HG03135 (cell line): ENCODE results near the gene LRGUK.
"Not testable (repeated sequence)": the region's sequence is repeated elsewhere in the genome, so short reads cannot be mapped to it uniquely, and the experiment has no call there.

ENCODE experiments used
- ATAC-seq: cut with Tn5 transposase; IDR thresholded peaks from one replicate; pipeline ENCODE4 v1.9.1; 2021; ENCODE audit warnings: mild to moderate bottlenecking, moderate library complexity; ENCODE audit not compliant: unreplicated experiment

LRGUK gene

GRCh38 chr7:134220236-134220635 is 93.1 kb downstream of the LRGUK start:
- ATAC-seq, result no peak

GRCh38 chr7:134231296-134231695 is 104.2 kb downstream of the LRGUK start:
- ATAC-seq, result not testable (repeated sequence)

- ATAC-seq, result no peak
Measured at GRCh38 chr7:134234216-134234615, 107.1 kb downstream of the LRGUK start.

- no peak for ATAC-seq
Measured at GRCh38 chr7:134245253-134245652, 118.1 kb downstream of the LRGUK start.

DNA sequence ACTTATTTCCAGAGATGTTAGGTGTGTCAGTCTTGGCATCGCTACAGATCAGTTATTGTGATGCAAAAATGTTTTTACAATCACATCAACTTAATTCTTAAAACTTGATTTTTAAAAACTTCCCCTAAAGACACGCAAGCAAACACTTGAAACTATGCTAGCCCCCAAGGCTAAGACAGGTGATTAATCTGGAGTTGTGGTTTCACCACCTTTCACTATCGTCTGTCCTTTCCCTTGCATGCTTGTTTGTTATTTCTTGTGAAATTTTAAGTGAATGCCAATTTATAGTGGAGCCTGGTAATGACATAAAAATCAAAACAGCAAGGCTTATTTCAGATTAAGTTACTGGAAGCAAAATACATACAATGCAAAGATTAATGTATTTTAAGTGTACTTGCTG is 119.2 kb downstream of the LRGUK start:
- no peak for ATAC-seq

GRCh38 chr7:134246761-134247160 is 119.6 kb downstream of the LRGUK start:
- no peak for ATAC-seq

GRCh38 chr7:134248196-134248595 is 121.1 kb downstream of the LRGUK start:
- no peak for ATAC-seq

- no peak for ATAC-seq
Measured at GRCh38 chr7:134254311-134254710, 127.2 kb downstream of the LRGUK start.

GRCh38 chr7:134255814-134256213 is 128.7 kb downstream of the LRGUK start:
- no peak for ATAC-seq

- no peak for ATAC-seq
Measured at GRCh38 chr7:134262322-134262721, 135.2 kb downstream of the LRGUK start.

DNA sequence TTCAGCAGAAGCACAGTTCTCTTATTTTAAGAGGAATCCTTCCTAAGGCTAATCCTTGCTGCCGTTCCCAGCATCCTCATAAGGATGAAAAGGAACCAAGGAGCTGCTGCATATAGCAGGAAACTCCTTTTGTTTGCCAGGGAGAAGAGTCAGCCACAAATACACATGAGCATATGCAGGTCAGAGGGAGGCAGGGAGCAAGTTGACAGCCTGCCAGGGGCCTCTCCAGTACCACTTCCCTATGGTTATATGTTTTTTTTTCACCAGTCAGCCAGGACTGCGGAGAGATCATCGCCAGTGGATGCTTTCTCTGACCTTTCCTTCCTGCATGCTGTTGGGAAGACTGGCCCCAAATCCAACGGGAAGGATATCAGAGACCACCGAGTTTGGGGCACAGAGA is 149.8 kb downstream of the LRGUK start:
- no peak for ATAC-seq

GRCh38 chr7:134278502-134279153 is 151.5 kb downstream of the LRGUK start:
- no peak for ATAC-seq

DNA sequence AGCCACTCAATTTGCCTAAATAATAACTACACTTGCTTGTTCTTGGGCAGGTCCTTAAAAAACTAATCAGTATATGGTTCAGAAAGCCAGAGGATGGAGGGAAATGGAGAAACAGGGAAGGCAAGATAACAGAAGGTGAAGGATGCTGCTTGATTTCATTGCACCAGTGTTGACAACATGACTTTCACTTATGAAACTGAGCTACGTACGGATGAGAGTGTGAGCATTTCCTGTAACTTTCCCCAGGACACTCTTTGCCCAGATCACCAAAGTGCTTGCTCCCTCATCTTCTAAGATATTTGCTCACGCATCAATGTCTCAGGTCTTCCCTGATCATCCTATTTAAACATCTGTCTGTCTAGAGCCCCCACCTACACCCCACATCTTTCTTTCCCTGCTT is 152.2 kb downstream of the LRGUK start:
- ATAC-seq, result no peak

DNA sequence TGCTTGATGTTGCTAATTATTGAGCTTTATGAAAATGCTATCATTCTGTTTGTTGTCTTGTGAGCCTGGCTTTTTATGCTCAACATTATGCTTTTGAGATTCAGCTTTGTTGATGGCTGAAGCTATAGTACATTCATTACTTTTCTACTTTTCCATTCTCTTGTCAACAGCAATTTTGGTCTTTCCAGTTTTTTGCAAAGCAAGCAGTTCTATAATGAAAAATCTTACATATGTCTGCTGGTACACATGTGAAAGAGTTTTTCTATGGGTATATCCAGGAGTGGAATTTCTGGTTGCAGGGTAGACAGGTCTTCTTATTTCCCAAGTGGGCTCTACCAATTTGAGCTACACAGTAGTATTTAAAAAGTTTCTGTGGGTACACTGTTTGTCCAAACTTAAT is 152.8 kb downstream of the LRGUK start:
- ATAC-seq, result no peak

DNA sequence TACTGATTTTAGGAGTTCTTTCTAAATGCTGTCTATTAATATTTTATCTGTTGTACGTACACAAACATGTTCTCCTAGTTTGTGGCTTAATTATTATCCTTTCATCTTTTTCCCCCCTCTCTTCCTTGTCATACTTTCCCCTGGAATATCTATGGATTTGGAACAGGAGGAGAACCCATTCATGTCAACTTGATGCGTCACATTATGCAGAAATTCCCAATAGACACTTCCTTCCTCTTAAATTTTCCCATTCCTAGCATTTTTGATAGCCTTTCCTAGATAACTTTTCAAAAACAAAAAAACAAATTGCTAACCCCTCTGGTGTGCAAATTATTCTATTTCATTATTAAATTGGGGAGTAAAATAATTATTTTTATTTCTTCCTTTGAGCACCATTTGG is 153.4 kb downstream of the LRGUK start:
- ATAC-seq, result no peak

DNA sequence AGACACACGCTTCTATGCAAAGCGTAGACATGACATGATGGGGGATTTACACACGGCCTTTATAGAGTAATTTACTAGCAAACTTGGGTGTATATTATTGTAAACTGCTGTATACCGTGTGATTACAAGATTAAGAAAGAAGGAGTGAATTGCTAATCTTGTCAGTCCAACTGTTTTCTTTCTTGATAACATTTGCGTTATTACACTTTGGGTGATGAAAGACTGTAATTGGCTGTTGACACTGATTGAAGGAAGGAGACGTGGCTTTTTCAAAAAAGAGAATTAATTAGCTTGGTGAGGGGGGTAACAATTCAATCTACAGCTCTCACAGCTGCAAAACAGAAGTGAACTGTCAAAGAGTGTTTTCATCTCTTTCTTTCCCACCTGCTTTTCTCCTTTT is 156.9 kb downstream of the LRGUK start:
- no peak for ATAC-seq

DNA sequence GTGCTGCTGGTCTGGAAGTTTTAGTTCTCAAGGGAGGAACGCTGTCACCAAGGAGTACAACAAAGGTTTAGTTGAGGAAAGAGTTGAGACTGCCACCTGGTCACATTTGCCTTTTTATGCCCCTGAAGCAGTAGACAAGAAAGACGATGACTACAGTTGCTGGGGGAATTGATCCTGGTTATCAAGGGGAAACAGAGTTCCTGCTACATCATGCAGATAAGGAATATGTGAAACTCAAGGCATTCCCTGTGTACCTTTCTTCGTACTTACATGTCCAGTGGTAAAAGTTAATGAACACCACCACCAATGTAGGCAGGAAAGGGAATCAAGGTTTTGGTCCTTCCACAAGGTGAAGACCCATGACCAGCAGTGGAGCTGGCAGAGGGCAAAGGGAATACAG is 157.8 kb downstream of the LRGUK start:
- no peak for ATAC-seq

GRCh38 chr7:134287916-134288659 is 160.9 kb downstream of the LRGUK start:
- no peak for ATAC-seq

GRCh38 chr7:134289423-134289822 is 162.3 kb downstream of the LRGUK start:
- no peak for ATAC-seq

DNA sequence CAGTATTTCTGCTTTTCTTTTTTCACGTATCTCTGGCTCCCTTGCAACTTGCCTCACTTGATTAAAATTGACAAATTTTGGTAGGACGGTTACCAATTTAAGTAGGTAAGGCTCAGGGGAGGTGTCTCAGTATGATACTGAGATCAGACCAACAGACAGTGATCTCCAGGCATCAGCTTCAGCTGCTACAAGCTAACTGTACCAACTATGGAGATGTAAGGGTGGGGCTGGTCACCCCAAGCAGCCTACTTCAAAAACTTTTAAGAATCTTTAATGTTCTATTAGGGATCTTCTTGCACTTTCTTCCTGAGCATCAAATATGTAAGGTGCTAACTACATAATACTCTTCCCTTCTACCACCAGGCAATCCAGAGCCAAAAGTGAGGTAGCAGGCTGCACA is 162.7 kb downstream of the LRGUK start:
- ATAC-seq, result no peak

DNA sequence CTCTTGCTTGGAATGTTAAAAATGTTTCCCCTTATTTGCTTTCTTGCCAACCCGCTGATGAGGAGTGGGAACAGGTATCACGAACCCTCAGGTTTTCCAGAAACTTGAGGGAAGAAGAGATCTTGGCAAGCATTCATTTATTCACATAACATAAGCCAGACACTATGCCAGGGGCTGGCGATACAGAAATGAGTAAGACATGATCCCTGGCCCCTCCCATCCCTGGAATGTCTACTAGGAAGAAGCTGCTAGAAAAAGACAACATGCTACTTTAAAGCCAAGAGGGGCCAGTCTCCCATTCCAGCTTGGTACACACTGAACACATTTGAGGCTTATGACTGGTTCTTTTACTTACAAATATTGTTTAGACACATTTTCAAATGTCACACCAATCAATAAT is 163.1 kb downstream of the LRGUK start:
- no peak for ATAC-seq

DNA sequence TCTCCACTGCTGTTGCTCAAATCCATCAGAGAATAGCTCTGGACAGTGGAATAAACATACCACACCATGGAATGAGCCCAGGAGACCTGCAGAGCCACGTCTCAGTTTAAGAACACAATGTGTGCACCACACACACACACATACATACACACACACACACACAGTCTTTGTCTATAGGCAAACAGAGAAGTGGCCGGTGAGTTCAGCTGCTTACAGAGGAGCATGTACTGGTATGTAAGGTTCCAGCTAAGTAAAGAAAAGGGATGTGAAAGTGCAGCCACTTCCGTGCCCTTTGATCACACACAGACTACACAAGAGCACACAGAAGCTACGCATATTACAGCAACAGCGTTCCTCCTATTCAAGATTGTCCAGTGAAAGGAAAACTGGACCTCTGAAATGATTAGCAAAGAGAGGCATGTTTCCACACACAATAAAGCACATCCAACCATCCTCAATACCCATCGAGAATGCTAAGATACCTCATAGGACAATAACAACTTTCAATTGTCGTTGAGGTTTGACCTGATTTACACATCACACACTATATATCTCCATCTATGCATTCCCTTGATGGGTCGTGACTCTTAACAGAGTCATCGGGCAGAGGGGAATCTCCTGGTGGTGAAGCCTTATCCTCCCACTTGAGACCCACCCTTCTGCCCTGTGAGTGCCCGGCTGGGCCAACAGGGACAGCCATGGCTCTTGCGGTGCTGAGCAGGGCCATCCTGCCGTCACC is 166.0 kb downstream of the LRGUK start:
- peak; percentile 100 for ATAC-seq
